Thyroid gland (tissue), 4 donors: ENCODE results near the gene RAE1.

ENCODE experiments used
- POLR2A ChIP-seq, 2 donors: fragments of 450-650 bp; IDR thresholded peaks; one replicate each; pipeline ENCODE4 v1.6.1; 2017; ENCODE audit warnings: antibody characterized with exemption in 2 of 2, mild to moderate bottlenecking in 2 of 2, moderate library complexity in 1 of 2
- TF ChIP-seq, protein P1 (sequence below), 6 experiments: fragments of 200-600 bp in 3 of 6; fragments of 450-650 bp in 3 of 6; sonication (generic) in 3 of 6; IDR thresholded peaks; one replicate each; pipeline ENCODE4 v1.5.1; 2016 to 2019; ENCODE audit warnings: antibody characterized with exemption in 6 of 6, mild to moderate bottlenecking in 2 of 6, inconsistent platforms in 1 of 6, moderate library complexity in 1 of 6

GRCh38 chr20:57317789-57318371 lies 33.2 kb upstream of the RAE1 start:
- TF ChIP-seq POLR2A (IDR thresholded peaks at IDR 0.05) = no peak
- TF ChIP-seq, protein P1, sequence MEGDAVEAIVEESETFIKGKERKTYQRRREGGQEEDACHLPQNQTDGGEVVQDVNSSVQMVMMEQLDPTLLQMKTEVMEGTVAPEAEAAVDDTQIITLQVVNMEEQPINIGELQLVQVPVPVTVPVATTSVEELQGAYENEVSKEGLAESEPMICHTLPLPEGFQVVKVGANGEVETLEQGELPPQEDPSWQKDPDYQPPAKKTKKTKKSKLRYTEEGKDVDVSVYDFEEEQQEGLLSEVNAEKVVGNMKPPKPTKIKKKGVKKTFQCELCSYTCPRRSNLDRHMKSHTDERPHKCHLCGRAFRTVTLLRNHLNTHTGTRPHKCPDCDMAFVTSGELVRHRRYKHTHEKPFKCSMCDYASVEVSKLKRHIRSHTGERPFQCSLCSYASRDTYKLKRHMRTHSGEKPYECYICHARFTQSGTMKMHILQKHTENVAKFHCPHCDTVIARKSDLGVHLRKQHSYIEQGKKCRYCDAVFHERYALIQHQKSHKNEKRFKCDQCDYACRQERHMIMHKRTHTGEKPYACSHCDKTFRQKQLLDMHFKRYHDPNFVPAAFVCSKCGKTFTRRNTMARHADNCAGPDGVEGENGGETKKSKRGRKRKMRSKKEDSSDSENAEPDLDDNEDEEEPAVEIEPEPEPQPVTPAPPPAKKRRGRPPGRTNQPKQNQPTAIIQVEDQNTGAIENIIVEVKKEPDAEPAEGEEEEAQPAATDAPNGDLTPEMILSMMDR (IDR thresholded peaks at IDR 0.05) = no peak
